ENCODE data around the gene FAAH. TPM values are rescaled to one million over a fixed set of nuclear protein-coding genes. Genes with fewer than 3 reads are reported as not detected.

Gene FAAH
- total RNA-seq, 1 donor from 2014 or later, result 13.9 TPM

DNA sequence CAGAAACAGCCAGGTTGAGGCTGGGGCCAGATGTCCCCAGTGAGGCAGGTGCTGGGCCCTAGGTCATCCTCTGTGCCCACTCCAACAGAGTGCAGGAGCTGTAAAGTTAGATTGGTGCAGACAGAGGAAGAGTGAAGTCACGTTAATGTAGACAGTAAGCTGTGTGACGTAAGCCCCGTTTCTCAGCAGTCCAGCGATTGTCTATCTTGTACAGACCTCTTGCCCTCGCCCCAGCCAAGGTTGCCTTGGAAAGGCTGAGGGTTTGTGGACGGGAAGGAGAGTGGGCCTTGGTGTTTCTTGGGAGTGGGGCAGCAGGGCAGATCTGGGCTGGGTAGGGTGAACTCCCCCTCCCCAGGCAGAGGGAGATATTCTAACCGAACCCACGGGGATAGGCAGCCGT is 13.5 kb downstream of the FAAH start:
- H2AFZ ChIP-seq (replicated peaks), result no peak overlapping the region
- H3K4me3 Mint-ChIP-seq, result peak overlapping the region; percentile 67
- DNase-seq (ENCODE audit: low spot score), result no peak

GRCh38 chr1:46408356-46409062 is 14.4 kb downstream of the FAAH start:
- TF ChIP-seq, protein P1, sequence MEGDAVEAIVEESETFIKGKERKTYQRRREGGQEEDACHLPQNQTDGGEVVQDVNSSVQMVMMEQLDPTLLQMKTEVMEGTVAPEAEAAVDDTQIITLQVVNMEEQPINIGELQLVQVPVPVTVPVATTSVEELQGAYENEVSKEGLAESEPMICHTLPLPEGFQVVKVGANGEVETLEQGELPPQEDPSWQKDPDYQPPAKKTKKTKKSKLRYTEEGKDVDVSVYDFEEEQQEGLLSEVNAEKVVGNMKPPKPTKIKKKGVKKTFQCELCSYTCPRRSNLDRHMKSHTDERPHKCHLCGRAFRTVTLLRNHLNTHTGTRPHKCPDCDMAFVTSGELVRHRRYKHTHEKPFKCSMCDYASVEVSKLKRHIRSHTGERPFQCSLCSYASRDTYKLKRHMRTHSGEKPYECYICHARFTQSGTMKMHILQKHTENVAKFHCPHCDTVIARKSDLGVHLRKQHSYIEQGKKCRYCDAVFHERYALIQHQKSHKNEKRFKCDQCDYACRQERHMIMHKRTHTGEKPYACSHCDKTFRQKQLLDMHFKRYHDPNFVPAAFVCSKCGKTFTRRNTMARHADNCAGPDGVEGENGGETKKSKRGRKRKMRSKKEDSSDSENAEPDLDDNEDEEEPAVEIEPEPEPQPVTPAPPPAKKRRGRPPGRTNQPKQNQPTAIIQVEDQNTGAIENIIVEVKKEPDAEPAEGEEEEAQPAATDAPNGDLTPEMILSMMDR (IDR thresholded peaks at IDR 0.05), result no peak
- no peak for TF ChIP-seq EZH2phosphoT487 (IDR thresholded peaks at IDR 0.05)
- no peak for TF ChIP-seq EZH2 (IDR thresholded peaks at IDR 0.05)
- Histone ChIP-seq H2AFZ (replicated peaks) (no peak overlapping the region), H3K4me3 (no peak overlapping the region), H4K20me1 (ENCODE audit: low read depth) (no peaks in the 10 kb centered on the region), H3K9ac (no peak overlapping the region), H3K4me2 (no peak overlapping the region), H3K79me2 (ENCODE audit: low read depth) (no peaks in the 10 kb centered on the region), H3F3A (ENCODE audit: low read depth) (peaks cover 9% of the 10 kb centered on the region), H3K4me1 (peaks cover 12% of the 10 kb centered on the region), H3K36me3 (no peaks in the 10 kb centered on the region), H3K27me3 (no peaks in the 10 kb centered on the region), H3K9me3 (ENCODE audit: low read depth) (no peaks in the 10 kb centered on the region), H3K27ac (no peak overlapping the region)
- Mint-ChIP-seq H3K27me3 (ENCODE audit: insufficient read depth, low read depth) (peaks cover 8% of the 10 kb centered on the region), H3K36me3 (peaks cover 2% of the 10 kb centered on the region), H3K9me3 (no peaks in the 10 kb centered on the region), H3K4me1 (peaks cover 24% of the 10 kb centered on the region), H3K4me3 (no peak overlapping the region), H3K27ac (peak overlapping the region; percentile 21)
- no peak for DNase-seq (ENCODE audit: low spot score)

More for the DNA sequence above, 13.5 kb downstream of the FAAH start:
- Histone ChIP-seq H3K36me3 (no peaks in the 10 kb centered on the region), H3F3A (ENCODE audit: low read depth) (peaks cover 9% of the 10 kb centered on the region), H3K79me2 (ENCODE audit: low read depth) (no peaks in the 10 kb centered on the region), H3K4me2 (peak overlapping the region; percentile 39), H3K4me1 (peaks cover 12% of the 10 kb centered on the region), H3K27ac (no peak overlapping the region), H4K20me1 (ENCODE audit: low read depth) (no peaks in the 10 kb centered on the region), H3K9ac (no peak overlapping the region), H3K9me3 (ENCODE audit: low read depth) (no peaks in the 10 kb centered on the region), H3K27me3 (no peaks in the 10 kb centered on the region), H3K4me3 (no peak overlapping the region)
- H3K36me3 Mint-ChIP-seq, result peaks cover 2% of the 10 kb centered on the region
- H3K4me1 Mint-ChIP-seq, result peaks cover 16% of the 10 kb centered on the region
- H3K27ac Mint-ChIP-seq, result peak overlapping the region; percentile 51
- peaks cover 8% of the 10 kb centered on the region for H3K27me3 Mint-ChIP-seq (ENCODE audit: insufficient read depth, low read depth)
- H3K9me3 Mint-ChIP-seq, result no peaks in the 10 kb centered on the region
- TF ChIP-seq, protein P1 (IDR thresholded peaks at IDR 0.05), result no peak
- TF ChIP-seq EZH2phosphoT487 (IDR thresholded peaks at IDR 0.05) (no peak), EZH2 (IDR thresholded peaks at IDR 0.05) (no peak)

- Histone ChIP-seq H3K36me3 (no peaks in the 10 kb centered on the region), H2AFZ (replicated peaks) (no peak overlapping the region), H3K4me1 (peaks cover 12% of the 10 kb centered on the region), H3K4me2 (no peak overlapping the region), H3K9ac (no peak overlapping the region), H3K79me2 (ENCODE audit: low read depth) (no peaks in the 10 kb centered on the region), H3K4me3 (no peak overlapping the region), H3K27ac (no peak overlapping the region), H3F3A (ENCODE audit: low read depth) (peaks cover 9% of the 10 kb centered on the region), H4K20me1 (ENCODE audit: low read depth) (no peaks in the 10 kb centered on the region), H3K27me3 (no peaks in the 10 kb centered on the region), H3K9me3 (ENCODE audit: low read depth) (no peaks in the 10 kb centered on the region)
- H3K4me3 Mint-ChIP-seq, result no peak overlapping the region
- no peak overlapping the region for H3K27ac Mint-ChIP-seq
- TF ChIP-seq EZH2phosphoT487 (IDR thresholded peaks at IDR 0.05) (no peak), EZH2 (IDR thresholded peaks at IDR 0.05) (no peak)
- TF ChIP-seq, protein P1 (IDR thresholded peaks at IDR 0.05), result no peak
- peaks cover 8% of the 10 kb centered on the region for H3K27me3 Mint-ChIP-seq (ENCODE audit: insufficient read depth, low read depth)
- H3K4me1 Mint-ChIP-seq, result peaks cover 28% of the 10 kb centered on the region
- no peak for DNase-seq (ENCODE audit: low spot score)
- peaks cover 2% of the 10 kb centered on the region for H3K36me3 Mint-ChIP-seq
- no peaks in the 10 kb centered on the region for H3K9me3 Mint-ChIP-seq
Observed at GRCh38 chr1:46409063-46409372, 14.9 kb downstream of the FAAH start.

Measured in neural progenitor cell (in vitro differentiated cells).